ENCODE measurements around the gene EPOP. TPM values are rescaled to one million over a fixed set of nuclear protein-coding genes. Genes with fewer than 3 reads are reported as not detected.

The EPOP gene
- total RNA-seq, 1 experiment from 2014 or later: 37.9 TPM

- POLR2A ChIA-PET: no interaction called here
These were observed 42.5 kb upstream of the EPOP start for GRCh38 chr17:38717139-38717745.

More at GRCh38 chr17:38717139-38717745, 42.5 kb upstream of the EPOP start:
- intact Hi-C loops (cut with micrococcal nuclease): no loop called here
- no peaks in the 10 kb centered on the region for H3K27me3 ChIP-seq (ENCODE audit: insufficient read depth, low read length)
- no peaks in the 10 kb centered on the region for H3K9me2 ChIP-seq (ENCODE audit: insufficient read depth)
- H3K4me3 ChIP-seq (replicated peaks in 1 of 2; ENCODE audit: low read depth in 1 of 2, low read length in 2 of 2): no peak overlapping the region
- H3K9ac ChIP-seq (ENCODE audit: low read length): no peak overlapping the region
- no peak for TF ChIP-seq ZFX (IDR thresholded peaks at IDR 0.05)
- TF ChIP-seq ATF3 (IDR thresholded peaks at IDR 0.05): no peak
- no peak for TF ChIP-seq JUND (IDR thresholded peaks at IDR 0.05)
- no peak for TF ChIP-seq MAX (IDR thresholded peaks at IDR 0.05)
- TF ChIP-seq RAD21 (IDR thresholded peaks at IDR 0.05; ENCODE audit: low read depth): no peak
- no peak for TF ChIP-seq CBX3 (IDR thresholded peaks at IDR 0.05; ENCODE audit: low read depth)
- no peak for TF ChIP-seq POLR2AphosphoS5 (IDR thresholded peaks at IDR 0.05; ENCODE audit: low read depth, low read length)
- TF ChIP-seq SRF (IDR thresholded peaks at IDR 0.05; ENCODE audit: low read depth): no peak
- TF ChIP-seq ELF1 (IDR thresholded peaks at IDR 0.05; ENCODE audit: borderline replicate concordance, low read depth): no peak
- no peak for TF ChIP-seq CTCF (IDR thresholded peaks at IDR 0.05 in 2 of 3, conservative IDR thresholded peaks at IDR 0.05 in 1 of 3; ENCODE audit: borderline replicate concordance in 1 of 3, insufficient read depth in 1 of 3, low read depth in 2 of 3, low read length in 2 of 3)
- no peak for TF ChIP-seq EGR1 (IDR thresholded peaks at IDR 0.05; ENCODE audit: low read depth)
- TF ChIP-seq EZH2phosphoT487 (IDR thresholded peaks at IDR 0.05; ENCODE audit: borderline replicate concordance): no peak
- TF ChIP-seq FOSL1 (IDR thresholded peaks at IDR 0.05; ENCODE audit: low read depth): no peak
- TF ChIP-seq SIN3A (IDR thresholded peaks at IDR 0.05; ENCODE audit: low read depth): no peak
- TF ChIP-seq SP1 (IDR thresholded peaks at IDR 0.05; ENCODE audit: low read depth): no peak
- ATAC-seq: no peak
- peaks cover 5 to 24% of the 10 kb centered on the region in 2 experiments for H3K4me1 ChIP-seq (ENCODE audit: control insufficient read depth in 1 of 2, insufficient read depth in 2 of 2, low read length in 2 of 2)
- no peak for DNase-seq (ENCODE audit: low read depth, low spot score)
- H3K27ac ChIP-seq (ENCODE audit: low read depth, low read length): no peak overlapping the region
- CTCF ChIA-PET: no interaction called here
- no peak overlapping the region for H2AFZ ChIP-seq (ENCODE audit: low read depth, low read length, poor library complexity, severe bottlenecking)
- peaks cover 17 to 21% of the 10 kb centered on the region in 2 experiments for H3K36me3 ChIP-seq (ENCODE audit: control insufficient read depth in 1 of 2, insufficient read depth in 2 of 2, low read length in 2 of 2)
- no peaks in the 10 kb centered on the region for H4K20me1 ChIP-seq (ENCODE audit: insufficient read depth)
- H3K79me2 ChIP-seq (ENCODE audit: insufficient read depth, low read length): no peaks in the 10 kb centered on the region
- RAD21 ChIA-PET (ENCODE audit: low non-redundant PET in 1 of 2, low total read pairs in 2 of 2, uncharacterized antibody in 2 of 2, unreplicated experiment in 2 of 2): no interaction called here
- H3K4me2 ChIP-seq (ENCODE audit: low read length): no peak overlapping the region
- no TSS peak for BruUV-seq (replicated peaks)
- no peaks in the 10 kb centered on the region for H3K9me3 ChIP-seq (ENCODE audit: control insufficient read depth in 1 of 2, insufficient read depth in 1 of 2, low read depth in 1 of 2, low read length in 2 of 2)
